Measurements from ENCODE around the gene TMED10. TPM values are rescaled to one million over a fixed set of nuclear protein-coding genes. Genes with fewer than 3 reads are reported as not detected.
A peak's percentile ranks its signal among the peaks of the same experiment; 100 is the strongest.

The TMED10 gene
- total and polyA plus RNA-seq, 10 donors: 33.3 to 212 (median 171) TPM

DNA sequence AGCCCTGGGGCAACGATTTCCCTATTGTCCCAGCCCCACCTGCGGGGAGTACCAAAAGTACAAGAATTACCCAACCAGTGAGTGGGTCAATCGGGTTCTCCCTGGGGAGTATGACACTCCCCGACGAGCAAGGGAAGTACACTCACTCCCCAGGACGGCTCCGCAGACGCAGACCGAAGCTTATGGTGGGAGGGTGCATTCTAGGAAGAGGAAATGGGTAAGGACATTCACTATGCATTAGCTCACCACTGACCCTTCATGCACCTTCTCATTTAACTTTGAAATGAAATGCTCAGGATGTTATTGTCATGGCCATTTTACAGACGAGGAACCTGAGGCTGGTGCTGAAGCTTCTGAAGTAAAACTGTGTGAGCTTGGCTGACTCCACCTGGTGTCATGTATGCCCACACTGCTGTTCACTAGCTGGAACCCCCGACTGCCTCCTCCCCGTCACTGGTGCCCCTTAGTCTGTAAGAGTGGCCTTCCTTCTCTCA lies 45.8 kb upstream of the TMED10 start:
- Histone ChIP-seq H3K27me3 (replicated peaks in 1 of 7) (no peaks in the 10 kb centered on the region), H3K4me1 (peaks cover 13 to 52% (median 37%) of the 10 kb centered on the region in 6 donors), H3K27ac (peak overlapping the region in 4 of 8 donors; percentile 27 to 62 (median 36)), H3K9me3 (no peaks in the 10 kb centered on the region), H3K4me3 (peak overlapping the region in 1 of 8 donors; percentile 36), H3K36me3 (no peaks in the 10 kb centered on the region)
- intact Hi-C loops (cut with DNase I; ENCODE audit: low total_unique reads): no loop called here
- 22 to 58% (median 38%) methylated on average over 12 of the region's 12 CpGs for WGBS, 5 donors
- TF ChIP-seq, protein P1, sequence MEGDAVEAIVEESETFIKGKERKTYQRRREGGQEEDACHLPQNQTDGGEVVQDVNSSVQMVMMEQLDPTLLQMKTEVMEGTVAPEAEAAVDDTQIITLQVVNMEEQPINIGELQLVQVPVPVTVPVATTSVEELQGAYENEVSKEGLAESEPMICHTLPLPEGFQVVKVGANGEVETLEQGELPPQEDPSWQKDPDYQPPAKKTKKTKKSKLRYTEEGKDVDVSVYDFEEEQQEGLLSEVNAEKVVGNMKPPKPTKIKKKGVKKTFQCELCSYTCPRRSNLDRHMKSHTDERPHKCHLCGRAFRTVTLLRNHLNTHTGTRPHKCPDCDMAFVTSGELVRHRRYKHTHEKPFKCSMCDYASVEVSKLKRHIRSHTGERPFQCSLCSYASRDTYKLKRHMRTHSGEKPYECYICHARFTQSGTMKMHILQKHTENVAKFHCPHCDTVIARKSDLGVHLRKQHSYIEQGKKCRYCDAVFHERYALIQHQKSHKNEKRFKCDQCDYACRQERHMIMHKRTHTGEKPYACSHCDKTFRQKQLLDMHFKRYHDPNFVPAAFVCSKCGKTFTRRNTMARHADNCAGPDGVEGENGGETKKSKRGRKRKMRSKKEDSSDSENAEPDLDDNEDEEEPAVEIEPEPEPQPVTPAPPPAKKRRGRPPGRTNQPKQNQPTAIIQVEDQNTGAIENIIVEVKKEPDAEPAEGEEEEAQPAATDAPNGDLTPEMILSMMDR (IDR thresholded peaks at IDR 0.05 in 8 of 11, conservative IDR thresholded peaks at IDR 0.05 in 3 of 11): no peak
- TF ChIP-seq POLR2AphosphoS5 (IDR thresholded peaks at IDR 0.05): peak in 2 of 3 donors; percentile 52 to 83
- no peak for TF ChIP-seq POLR2A (IDR thresholded peaks at IDR 0.05)
- peak; percentile 79 for DNase-seq

DNA sequence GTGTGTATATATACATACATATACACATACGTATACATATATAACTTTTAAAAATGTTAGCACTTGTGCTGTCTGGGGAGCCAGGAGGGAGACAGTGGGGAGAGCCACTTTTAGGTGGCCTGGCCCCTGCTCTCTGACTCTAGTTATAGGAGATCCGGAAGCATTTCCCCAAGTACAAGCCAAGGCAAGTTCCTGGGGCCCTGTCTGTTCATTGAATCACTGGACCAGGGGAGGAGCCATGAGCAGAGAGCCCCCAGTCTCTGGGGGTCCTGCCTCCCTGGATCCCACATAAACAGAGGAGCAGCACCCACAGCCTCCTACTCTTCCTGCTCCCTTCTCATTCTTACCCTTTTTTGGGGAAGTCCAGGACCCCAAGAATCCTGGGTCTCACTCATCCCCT lies 45.4 kb upstream of the TMED10 start:
- Histone ChIP-seq H3K36me3 (no peaks in the 10 kb centered on the region), H3K27ac (peak overlapping the region in 4 of 8 donors; percentile 27 to 62 (median 36)), H3K4me3 (peak overlapping the region in 1 of 8 donors; percentile 36), H3K9me3 (no peaks in the 10 kb centered on the region), H3K27me3 (replicated peaks in 1 of 7) (no peaks in the 10 kb centered on the region), H3K4me1 (peaks cover 13 to 50% (median 37%) of the 10 kb centered on the region in 6 donors)
- WGBS, 5 donors: 67 to 94% (median 78%) methylated on average over 2 of the region's 2 CpGs
- TF ChIP-seq POLR2A (IDR thresholded peaks at IDR 0.05): no peak
- TF ChIP-seq, protein P1 (IDR thresholded peaks at IDR 0.05 in 8 of 11, conservative IDR thresholded peaks at IDR 0.05 in 3 of 11): no peak
- TF ChIP-seq POLR2AphosphoS5 (IDR thresholded peaks at IDR 0.05): no peak
- intact Hi-C loops (cut with DNase I; ENCODE audit: low total_unique reads): no loop called here
- no peak for DNase-seq

DNA sequence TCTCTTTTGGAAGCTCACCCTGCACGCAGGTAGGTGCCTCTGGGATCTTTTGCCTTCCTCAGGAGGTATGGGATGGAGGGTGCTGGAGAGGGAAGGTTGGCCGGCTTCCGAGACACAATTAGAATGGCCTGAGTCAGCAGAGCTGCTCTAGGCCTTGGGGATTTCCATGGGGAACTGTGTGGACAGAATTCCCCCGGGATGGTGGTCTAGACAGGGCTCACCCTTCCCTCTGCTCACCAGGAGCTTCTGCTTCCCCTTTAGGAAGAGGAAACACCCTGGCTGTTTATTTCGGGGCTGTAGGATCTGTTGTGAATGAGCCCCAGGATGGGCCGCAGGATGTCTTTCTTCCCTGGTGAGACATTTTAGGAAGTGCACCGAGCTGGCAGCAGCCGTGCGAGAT lies 43.7 kb upstream of the TMED10 start:
- no peaks in the 10 kb centered on the region for H3K27me3 ChIP-seq (replicated peaks in 1 of 7)
- H3K27ac ChIP-seq: no peak overlapping the region
- peak; percentile 60 for DNase-seq
- intact Hi-C loops (cut with DNase I; ENCODE audit: low total_unique reads): no loop called here
- no peak for TF ChIP-seq POLR2A (IDR thresholded peaks at IDR 0.05)
- TF ChIP-seq, protein P1 (IDR thresholded peaks at IDR 0.05 in 8 of 11, conservative IDR thresholded peaks at IDR 0.05 in 3 of 11): no peak
- TF ChIP-seq POLR2AphosphoS5 (IDR thresholded peaks at IDR 0.05): no peak
- H3K36me3 ChIP-seq: no peaks in the 10 kb centered on the region
- H3K9me3 ChIP-seq: no peaks in the 10 kb centered on the region
- WGBS, 5 donors: 44 to 54% (median 48%) methylated on average over 9 of the region's 9 CpGs
- H3K4me1 ChIP-seq: peaks cover 13 to 65% (median 44%) of the 10 kb centered on the region in 6 donors
- no peak overlapping the region for H3K4me3 ChIP-seq

DNA sequence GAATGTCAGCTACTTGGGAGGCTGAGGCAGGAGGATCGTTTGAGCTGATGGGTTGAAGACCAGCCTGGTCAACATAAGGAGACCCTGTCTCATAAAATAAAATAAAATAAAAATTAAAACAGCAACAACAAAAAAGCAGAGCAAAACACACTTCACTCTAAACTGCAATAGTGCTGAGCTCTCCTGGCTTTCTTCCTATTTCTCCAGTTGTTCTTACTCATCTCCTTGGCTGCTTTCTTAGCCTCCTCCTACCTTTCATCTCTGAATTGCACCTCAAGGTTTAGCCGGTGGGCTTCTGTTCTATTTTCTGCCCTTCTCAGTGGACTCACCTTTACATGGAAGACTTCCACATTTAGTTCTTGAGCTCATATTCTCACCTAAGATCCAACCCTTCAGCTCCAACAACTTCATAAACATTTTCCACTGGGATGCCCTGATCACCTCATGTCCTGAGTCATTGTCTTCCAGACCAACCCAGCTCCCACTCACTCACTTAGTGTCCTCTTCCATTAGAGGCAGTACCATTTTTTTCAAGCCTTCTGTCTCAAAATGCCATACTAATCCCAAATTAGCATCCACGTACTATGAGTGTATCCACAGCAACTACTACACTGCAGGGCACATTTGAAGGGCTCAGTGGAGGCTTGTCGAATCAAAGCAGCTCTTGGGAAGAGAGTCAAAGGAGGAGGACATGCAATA lies 41.2 kb upstream of the TMED10 start:
- Histone ChIP-seq H3K4me3 (no peak overlapping the region), H3K27ac (no peak overlapping the region), H3K9me3 (no peaks in the 10 kb centered on the region), H3K36me3 (no peaks in the 10 kb centered on the region), H3K27me3 (replicated peaks in 1 of 7) (no peaks in the 10 kb centered on the region), H3K4me1 (peaks cover 0 to 45% (median 24%) of the 10 kb centered on the region in 6 donors)
- peak; percentile 0 for DNase-seq
- no peak for TF ChIP-seq POLR2A (IDR thresholded peaks at IDR 0.05)
- TF ChIP-seq, protein P1 (IDR thresholded peaks at IDR 0.05 in 8 of 11, conservative IDR thresholded peaks at IDR 0.05 in 3 of 11): no peak
- no peak for TF ChIP-seq POLR2AphosphoS5 (IDR thresholded peaks at IDR 0.05)
- 89 to 97% (median 92%) methylated on average over 4 of the region's 4 CpGs for WGBS, 5 donors
- intact Hi-C loops (cut with DNase I; ENCODE audit: low total_unique reads): no loop called here

Data from spleen (tissue), 11 donors.